SK-N-SH (cell line): ENCODE measurements around the gene PRLH. TPM values are rescaled to one million over a fixed set of nuclear protein-coding genes. Genes with fewer than 3 reads are reported as not detected.

Experiments
- CTCF ChIA-PET: fragments of 300-600, 350-600 bp; formaldehyde crosslinking; extraction: SDS; loops from one replicate; lab custom pipeline; 2021; lab: Yijun Ruan, JAX
- POLR2A ChIA-PET: fragments of 350-600 bp; sonication (Branson Sonifier 250); formaldehyde crosslinking; extraction: SDS; loops from one replicate; lab custom pipeline; 2020; ENCODE audit warnings: antibody characterized with exemption, inconsistent platforms; lab: Yijun Ruan, JAX
- DNase-seq: peaks from one replicate; pipeline ENCODE4 v3.0.0; 2012
- H2AFZ ChIP-seq: fragments of 200-600 bp; sonication (generic); 2 replicates; pipeline ENCODE4 v1.8.1; 2016; ENCODE audit warnings: antibody characterized with exemption, mild to moderate bottlenecking, low read depth
- H3F3A ChIP-seq: fragments of 200-600 bp; sonication (generic); replicated peaks from 2 replicates; pipeline ENCODE3; 2016; ENCODE audit warnings: antibody characterized with exemption, mild to moderate bottlenecking; ENCODE audit not compliant: insufficient read depth
- H3K27ac ChIP-seq, 2 experiments: fragments of 200-500 bp in 1 of 2; fragments of 200-600 bp in 1 of 2; sonication (Bioruptor generic) in 1 of 2; sonication (generic), shearing (Covaris generic) in 1 of 2; 2 replicates each; pipeline versions ENCODE4 v1.5.1 to v1.6.1; 2014 to 2016; ENCODE audit warnings: low read depth in 2 of 2, inconsistent platforms in 1 of 2, low read length in 1 of 2, mild to moderate bottlenecking in 1 of 2, mixed read lengths in 1 of 2
- H3K27me3 ChIP-seq: fragments of 200-600 bp; sonication (generic), shearing (Covaris generic); 2 replicates; pipeline ENCODE4 v1.6.1; 2016; ENCODE audit warnings: mixed run types; ENCODE audit not compliant: insufficient read depth
- H3K36me3 ChIP-seq, 2 experiments: fragments of 200-500 bp in 1 of 2; fragments of 200-600 bp in 1 of 2; sonication (Bioruptor generic) in 1 of 2; sonication (generic) in 1 of 2; replicated peaks in 1 of 2; 2 replicates each; pipeline versions ENCODE3 to v1.5.1; 2014 to 2016; ENCODE audit warnings: low read length in 1 of 2, mild to moderate bottlenecking in 1 of 2; ENCODE audit not compliant: insufficient read depth in 2 of 2, control insufficient read depth in 1 of 2
- H3K4me1 ChIP-seq, 2 experiments: fragments of 200-500 bp in 1 of 2; fragments of 200-600 bp in 1 of 2; sonication (Bioruptor generic) in 1 of 2; sonication (generic), shearing (Covaris generic) in 1 of 2; 2 replicates each; pipeline versions ENCODE4 v1.5.1 to v1.6.1; 2014 to 2016; ENCODE audit warnings: low read depth in 1 of 2, low read length in 1 of 2, mixed run types in 1 of 2; ENCODE audit not compliant: insufficient read depth in 2 of 2, control insufficient read depth in 1 of 2
- H3K4me2 ChIP-seq: fragments of 200-600 bp; sonication (generic), shearing (Covaris generic); 2 replicates; pipeline ENCODE4 v1.6.1; 2017; ENCODE audit warnings: mixed run types
- H3K4me3 ChIP-seq, 2 experiments: fragments of 200-500 bp in 1 of 2; fragments of 200-600 bp in 1 of 2; sonication (Bioruptor generic) in 1 of 2; sonication (generic), shearing (Covaris generic) in 1 of 2; 2 replicates each; pipeline versions ENCODE4 v1.5.1 to v1.8.1; 2014 to 2016; ENCODE audit warnings: low read depth in 2 of 2, inconsistent platforms in 1 of 2, low read length in 1 of 2, mild to moderate bottlenecking in 1 of 2, mixed read lengths in 1 of 2, moderate library complexity in 1 of 2
- H3K79me2 ChIP-seq: fragments of 200-600 bp; sonication (generic); 2 replicates; pipeline ENCODE4 v1.8.1; 2017; ENCODE audit warnings: mild to moderate bottlenecking; ENCODE audit not compliant: insufficient read depth
- H3K9ac ChIP-seq: fragments of 200-600 bp; sonication (generic); 2 replicates; pipeline ENCODE4 v1.6.1; 2017; ENCODE audit warnings: mixed run types
- H3K9me2 ChIP-seq: fragments of 200-600 bp; sonication (generic); 2 replicates; pipeline ENCODE4 v1.6.1; 2017; ENCODE audit warnings: mixed run types
- H3K9me3 ChIP-seq: fragments of 200-600 bp; sonication (generic); 2 replicates; pipeline ENCODE4 v1.6.1; 2017; ENCODE audit warnings: mixed run types, mild to moderate bottlenecking, moderate library complexity
- H4K20me1 ChIP-seq: fragments of 200-600 bp; sonication (generic); 2 replicates; pipeline ENCODE4 v1.6.1; 2017; ENCODE audit warnings: mild to moderate bottlenecking, mixed run types; ENCODE audit not compliant: insufficient read depth
- CHD2 ChIP-seq: fragments of 150-350 bp; IDR thresholded peaks from 2 replicates; pipeline ENCODE4 v1.6.1; 2018; ENCODE audit warnings: low read length; ENCODE audit not compliant: partially characterized antibody
- CTCF ChIP-seq: fragments of 200-600 bp; sonication (generic); IDR thresholded peaks from 2 replicates; pipeline ENCODE4 v1.6.1; 2017; ENCODE audit warnings: antibody characterized with exemption, mild to moderate bottlenecking, moderate library complexity
- FOXM1 ChIP-seq: IDR thresholded peaks from 2 replicates; pipeline ENCODE4 v1.4.0; 2012; ENCODE audit warnings: low read depth, mild to moderate bottlenecking
- JUND ChIP-seq: IDR thresholded peaks from 2 replicates; pipeline ENCODE4 v1.4.0; 2012
- MXI1 ChIP-seq: IDR thresholded peaks from 2 replicates; pipeline ENCODE4 v1.6.1; 2012; ENCODE audit warnings: mild to moderate bottlenecking, low read depth, low read length, improper control_type of control experiment
- RAD21 ChIP-seq: IDR thresholded peaks from 2 replicates; pipeline ENCODE4 v1.6.1; 2012; ENCODE audit warnings: mild to moderate bottlenecking, low read length
- RFX5 ChIP-seq: IDR thresholded peaks from 2 replicates; pipeline ENCODE4 v1.6.1; 2012; ENCODE audit warnings: mild to moderate bottlenecking, improper control_type of control experiment, low read length
- SMC3 ChIP-seq: IDR thresholded peaks from 2 replicates; pipeline ENCODE4 v1.6.1; 2012; ENCODE audit warnings: low read depth, low read length, improper control_type of control experiment
- TCF12 ChIP-seq: IDR thresholded peaks from 2 replicates; pipeline ENCODE4 v1.4.0; 2012
- TEAD4 ChIP-seq: IDR thresholded peaks from 2 replicates; pipeline ENCODE4 v1.4.0; 2012; ENCODE audit warnings: mild to moderate bottlenecking, borderline replicate concordance; ENCODE audit not compliant: insufficient read depth
- WGBS: methylation state at CpG from one replicate; pipeline ENCODE4 v1.1.6; 2017; ENCODE audit warnings: low lambda C conversion rate; 5-methylcytosine and 5-hydroxymethylcytosine counted together
- polyA plus RNA-seq, 3 experiments: library from polyadenylated mRNA; depleted of rRNA; stranded (reverse); fragments of >200 nt; gene quantifications; 2 replicates each; pipeline ENCODE4 v1.2.3, GENCODE V29; 2012
- TF ChIP-seq, protein P1 (sequence below): IDR thresholded peaks from 2 replicates; pipeline ENCODE4 v1.4.0; 2012; ENCODE audit warnings: low read depth, borderline replicate concordance
- TF ChIP-seq, protein P2 (sequence below): IDR thresholded peaks from 2 replicates; pipeline ENCODE4 v1.4.0; 2012; ENCODE audit warnings: low read depth

The PRLH gene
- polyA plus RNA-seq, 1 of the 3 experiments (the other 2 are of a cell fraction): not detected

DNA sequence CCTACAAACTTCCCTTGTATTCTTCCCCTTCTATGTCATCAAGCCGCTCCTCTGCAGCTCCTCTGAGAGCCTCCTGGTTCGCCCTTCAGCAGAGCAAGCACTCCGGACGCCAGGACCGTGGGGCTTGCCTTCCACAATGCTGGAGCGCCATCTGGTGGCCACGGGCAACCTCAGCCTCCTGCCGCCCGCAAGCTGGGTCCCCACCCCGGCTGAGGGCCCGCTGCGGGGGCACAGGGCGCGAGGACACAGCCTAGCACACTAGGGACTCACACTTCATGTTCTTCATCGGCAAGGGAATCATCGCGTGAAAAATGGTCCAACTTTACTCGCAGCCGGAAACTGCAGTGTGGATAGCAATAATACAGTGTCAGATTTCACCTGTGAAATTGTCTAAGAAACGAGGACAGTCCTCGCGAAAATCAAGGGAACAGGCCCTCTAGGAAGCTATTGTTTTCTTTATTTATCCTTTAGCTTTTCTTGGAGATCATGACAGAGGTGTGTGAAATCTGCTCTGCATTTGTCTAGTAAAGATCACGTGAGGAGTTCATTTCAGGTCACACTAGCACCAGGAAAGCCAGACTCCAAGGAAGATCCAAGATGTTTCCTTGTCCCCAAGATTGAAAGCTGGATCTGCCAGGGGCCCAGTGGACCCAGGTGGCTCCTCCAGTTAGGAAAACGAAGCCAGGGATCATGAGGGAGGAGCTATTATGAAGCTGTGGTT lies 5.8 kb downstream of the PRLH start:
- Histone ChIP-seq H3K9me2 (no peaks in the 10 kb centered on the region), H4K20me1 (no peaks in the 10 kb centered on the region), H3K4me1 (peaks cover 6 to 16% of the 10 kb centered on the region in 2 experiments; a peak in 3 of 4 replicates), H3K27me3 (no peaks in the 10 kb centered on the region), H3K9ac (peak overlapping the region; percentile 35; the same call in 1 of the 2 replicates), H3K4me3 (peak overlapping the region in 1 of 2 experiments; percentile 17; a peak in 1 of 4 replicates), H2AFZ (peak overlapping the region; percentile 80), H3K4me2 (peak overlapping the region; percentile 34; the same call in 1 of the 2 replicates), H3K27ac (peak overlapping the region in 1 of 2 experiments; percentile 21; a peak in 2 of 4 replicates), H3K9me3 (no peaks in the 10 kb centered on the region), H3K79me2 (no peaks in the 10 kb centered on the region), H3F3A (no peaks in the 10 kb centered on the region), H3K36me3 (no peaks in the 10 kb centered on the region)
- WGBS: 26% methylated on average over 20 of the region's 24 CpGs
- peak; percentile 98 for TF ChIP-seq CTCF
- TF ChIP-seq, protein P1, sequence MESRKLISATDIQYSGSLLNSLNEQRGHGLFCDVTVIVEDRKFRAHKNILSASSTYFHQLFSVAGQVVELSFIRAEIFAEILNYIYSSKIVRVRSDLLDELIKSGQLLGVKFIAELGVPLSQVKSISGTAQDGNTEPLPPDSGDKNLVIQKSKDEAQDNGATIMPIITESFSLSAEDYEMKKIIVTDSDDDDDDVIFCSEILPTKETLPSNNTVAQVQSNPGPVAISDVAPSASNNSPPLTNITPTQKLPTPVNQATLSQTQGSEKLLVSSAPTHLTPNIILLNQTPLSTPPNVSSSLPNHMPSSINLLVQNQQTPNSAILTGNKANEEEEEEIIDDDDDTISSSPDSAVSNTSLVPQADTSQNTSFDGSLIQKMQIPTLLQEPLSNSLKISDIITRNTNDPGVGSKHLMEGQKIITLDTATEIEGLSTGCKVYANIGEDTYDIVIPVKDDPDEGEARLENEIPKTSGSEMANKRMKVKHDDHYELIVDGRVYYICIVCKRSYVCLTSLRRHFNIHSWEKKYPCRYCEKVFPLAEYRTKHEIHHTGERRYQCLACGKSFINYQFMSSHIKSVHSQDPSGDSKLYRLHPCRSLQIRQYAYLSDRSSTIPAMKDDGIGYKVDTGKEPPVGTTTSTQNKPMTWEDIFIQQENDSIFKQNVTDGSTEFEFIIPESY: no peak
- TF ChIP-seq SMC3: peak; percentile 98
- peak; percentile 98 for TF ChIP-seq RAD21
- TF ChIP-seq TEAD4: no peak
- no peak for TF ChIP-seq TCF12
- TF ChIP-seq, protein P2, sequence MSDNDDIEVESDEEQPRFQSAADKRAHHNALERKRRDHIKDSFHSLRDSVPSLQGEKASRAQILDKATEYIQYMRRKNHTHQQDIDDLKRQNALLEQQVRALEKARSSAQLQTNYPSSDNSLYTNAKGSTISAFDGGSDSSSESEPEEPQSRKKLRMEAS: peak; percentile 60; the same call in 1 of the 2 replicates
- TF ChIP-seq CHD2: no peak
- TF ChIP-seq FOXM1: no peak
- ChIA-PET POLR2A (interaction anchor here (1.0 kb wide), 1 partner anchor 97 kb away, joined by 3 read pairs; no protein-coding TSS in a partner anchor), CTCF (interaction anchor here (0.6 to 7.9 kb wide), 97 partner anchors 11 to 1230 kb away, joined by 3 to 311 read pairs (median 5); partner anchors contain the start of gene COPS8)
- peak; percentile 96 for DNase-seq

- 74% methylated on average over 4 of the region's 4 CpGs for WGBS
- CTCF ChIA-PET: interaction anchor here (0.9 to 7.9 kb wide), 57 partner anchors 11 to 1230 kb away, joined by 3 to 311 read pairs (median 9); partner anchors contain the start of gene COPS8
- H3K36me3 ChIP-seq: no peaks in the 10 kb centered on the region
These were observed 6.3 kb downstream of the PRLH start for GRCh38 chr2:237572742-237573101.

More at GRCh38 chr2:237572742-237573101, 6.3 kb downstream of the PRLH start:
- Histone ChIP-seq H3K79me2 (no peaks in the 10 kb centered on the region), H3K4me3 (no peak overlapping the region), H4K20me1 (no peaks in the 10 kb centered on the region), H3K27ac (no peak overlapping the region; a peak in 1 of 4 replicates), H3K4me1 (peaks cover 6 to 16% of the 10 kb centered on the region in 2 experiments; a peak in 3 of 4 replicates), H2AFZ (peak overlapping the region; percentile 80), H3K9me3 (no peaks in the 10 kb centered on the region), H3F3A (no peaks in the 10 kb centered on the region), H3K4me2 (peak overlapping the region; percentile 34; the same call in 1 of the 2 replicates), H3K9me2 (no peaks in the 10 kb centered on the region), H3K27me3 (no peaks in the 10 kb centered on the region), H3K9ac (peak overlapping the region; percentile 35; the same call in 1 of the 2 replicates)
- DNase-seq: peak; percentile 63
- TF ChIP-seq JUND: no peak
- TF ChIP-seq MXI1: no peak
- TF ChIP-seq RFX5: no peak
- POLR2A ChIA-PET: no interaction called here
